ENCODE data around the gene PTPN14.

Gene PTPN14

GRCh38 chr1:214567481-214567980 lies 16.1 kb upstream of the PTPN14 start:
- DNase-seq, result no peak

- no peak for DNase-seq
These were observed 15.0 kb upstream of the PTPN14 start for GRCh38 chr1:214566158-214567104.

GRCh38 chr1:214565310-214565709 lies 13.9 kb upstream of the PTPN14 start:
- DNase-seq, result no peak

- no peak for DNase-seq
These were observed 12.5 kb upstream of the PTPN14 start for GRCh38 chr1:214563881-214564280.

GRCh38 chr1:214557952-214558735 lies 6.7 kb upstream of the PTPN14 start:
- no peak for DNase-seq

GRCh38 chr1:214553142-214553710 lies 1.8 kb upstream of the PTPN14 start:
- DNase-seq, result no peak

- DNase-seq, result no peak
These were observed 789 bp upstream of the PTPN14 start for GRCh38 chr1:214552174-214552608.

- no peak for DNase-seq
These were observed 456 bp downstream of the PTPN14 start for GRCh38 chr1:214550857-214551435.

GRCh38 chr1:214550013-214550856 lies 1.2 kb downstream of the PTPN14 start:
- no peak for DNase-seq

- DNase-seq, result no peak
These were observed 1.8 kb downstream of the PTPN14 start for GRCh38 chr1:214549604-214550003.

GRCh38 chr1:214548988-214549387 lies 2.4 kb downstream of the PTPN14 start:
- DNase-seq, result no peak

- no peak for DNase-seq
These were observed 3.1 kb downstream of the PTPN14 start for GRCh38 chr1:214548271-214548670.

- DNase-seq, result no peak
These were observed 3.7 kb downstream of the PTPN14 start for GRCh38 chr1:214547747-214548146.

- no peak for DNase-seq
These were observed 4.3 kb downstream of the PTPN14 start for GRCh38 chr1:214546886-214547641.

- DNase-seq, result no peak
These were observed 5.3 kb downstream of the PTPN14 start for GRCh38 chr1:214546084-214546483.

- DNase-seq, result no peak
These were observed 6.1 kb downstream of the PTPN14 start for GRCh38 chr1:214545293-214545692.

GRCh38 chr1:214544791-214545190 lies 6.6 kb downstream of the PTPN14 start:
- DNase-seq, result no peak

GRCh38 chr1:214542275-214543199 lies 8.9 kb downstream of the PTPN14 start:
- DNase-seq, result no peak

- DNase-seq, result no peak
These were observed 9.7 kb downstream of the PTPN14 start for GRCh38 chr1:214541693-214542092.

- no peak for DNase-seq
These were observed 10.2 kb downstream of the PTPN14 start for GRCh38 chr1:214541206-214541605.
